Measurements from ENCODE around the gene BLCAP. TPM values are rescaled to one million over a fixed set of nuclear protein-coding genes. Genes with fewer than 3 reads are reported as not detected.
"Not testable (repeated sequence)": the region's sequence is repeated elsewhere in the genome, so short reads cannot be mapped to it uniquely, and the experiment has no call there.

The BLCAP gene
- total RNA-seq, 1 donor from 2014 or later = 98.6 TPM

GRCh38 chr20:37494796-37495195 lies 32.9 kb downstream of the BLCAP start:
- no peak for FAIRE-seq

GRCh38 chr20:37494301-37494700 lies 33.4 kb downstream of the BLCAP start:
- FAIRE-seq (no peak), DNase-seq (ENCODE audit: low spot score in 2 of 2) (no peak)

More at GRCh38 chr20:37494796-37495195, 32.9 kb downstream of the BLCAP start:
- no peak for DNase-seq (ENCODE audit: low spot score in 2 of 2)

- no peak for DNase-seq (ENCODE audit: low spot score in 2 of 2)
These were observed 34.7 kb downstream of the BLCAP start for GRCh38 chr20:37492945-37493344.

GRCh38 chr20:37492096-37492625 lies 35.5 kb downstream of the BLCAP start:
- DNase-seq (ENCODE audit: low spot score in 2 of 2) (no peak), FAIRE-seq (no peak)

More at GRCh38 chr20:37492945-37493344, 34.7 kb downstream of the BLCAP start:
- FAIRE-seq = no peak

DNA sequence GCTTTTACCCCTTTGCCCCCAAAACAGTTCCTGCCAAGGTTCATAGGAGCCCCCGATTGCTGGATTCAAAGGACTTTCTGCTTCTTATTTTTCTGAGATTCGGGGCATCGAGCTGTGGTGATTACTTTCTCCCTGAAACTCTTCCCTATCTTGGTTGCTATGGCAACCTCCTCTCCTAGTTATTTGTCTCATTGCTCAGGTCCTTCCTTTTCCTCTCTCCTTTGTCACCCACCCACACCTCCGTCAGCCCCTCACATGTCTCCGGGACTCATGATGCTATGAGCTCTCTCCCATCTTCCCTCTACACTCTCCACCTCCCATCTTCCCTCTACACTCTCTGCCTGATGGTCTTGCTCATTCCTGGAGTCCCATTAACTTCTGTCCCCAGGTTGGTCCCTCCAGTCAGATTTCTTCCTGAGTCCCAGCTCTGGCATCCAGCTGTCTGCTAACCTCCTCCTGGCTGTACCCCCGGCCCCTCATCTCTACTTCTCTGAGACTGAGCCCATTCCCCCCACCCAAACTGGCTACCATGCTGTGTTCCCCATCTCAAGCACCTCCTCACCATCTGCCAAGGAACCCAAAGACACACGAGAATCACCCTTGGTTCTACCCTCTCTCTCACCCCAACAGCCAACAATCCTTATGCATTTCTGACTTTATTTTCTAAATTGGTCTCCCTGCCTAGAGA lies 36.9 kb downstream of the BLCAP start:
- FAIRE-seq (no peak), DNase-seq (ENCODE audit: low spot score in 2 of 2) (no peak)

GRCh38 chr20:37486209-37486608 lies 41.5 kb downstream of the BLCAP start:
- FAIRE-seq; DNase-seq (ENCODE audit: low spot score in 2 of 2): not testable (repeated sequence)

DNA sequence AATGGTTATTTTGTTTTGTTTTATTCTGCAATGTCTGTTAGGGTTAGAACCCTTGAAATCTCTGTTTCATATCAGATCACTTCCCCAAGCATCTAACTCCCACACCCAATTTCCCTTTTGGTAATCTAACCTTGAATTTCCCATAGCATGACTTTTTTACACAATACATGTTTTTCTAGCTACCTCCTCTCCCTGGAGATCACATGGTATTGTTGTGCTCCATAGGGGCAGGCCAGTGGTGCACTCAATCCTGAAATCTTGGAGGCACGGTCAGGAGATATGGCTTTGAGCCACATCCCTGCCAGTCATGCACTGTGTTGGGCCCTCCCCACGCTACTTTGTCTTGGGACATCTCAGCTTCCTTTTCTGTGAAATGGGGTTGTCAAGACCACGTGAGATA lies 43.3 kb downstream of the BLCAP start:
- FAIRE-seq (no peak), DNase-seq (ENCODE audit: low spot score in 2 of 2) (no peak)

DNA sequence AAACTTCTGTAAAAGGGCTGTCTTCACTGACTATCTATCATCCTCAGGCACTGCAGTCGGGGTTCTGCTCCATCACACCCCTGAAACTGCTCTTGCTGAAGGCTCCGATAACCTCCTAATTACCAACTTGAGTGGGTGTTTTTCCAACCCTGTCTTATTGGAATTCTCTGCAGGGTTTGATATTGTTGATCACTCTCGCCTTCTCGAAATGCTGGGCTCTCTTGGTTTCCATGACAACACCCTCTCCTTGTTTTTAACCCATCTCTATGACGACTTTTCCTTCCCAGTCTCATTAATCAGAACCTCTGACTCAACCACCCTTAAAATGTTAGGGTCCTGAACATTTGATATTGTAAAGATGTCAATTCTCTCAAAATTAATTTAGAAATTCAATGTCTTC lies 46.1 kb downstream of the BLCAP start:
- FAIRE-seq (no peak), DNase-seq (ENCODE audit: low spot score in 2 of 2) (no peak)

DNA sequence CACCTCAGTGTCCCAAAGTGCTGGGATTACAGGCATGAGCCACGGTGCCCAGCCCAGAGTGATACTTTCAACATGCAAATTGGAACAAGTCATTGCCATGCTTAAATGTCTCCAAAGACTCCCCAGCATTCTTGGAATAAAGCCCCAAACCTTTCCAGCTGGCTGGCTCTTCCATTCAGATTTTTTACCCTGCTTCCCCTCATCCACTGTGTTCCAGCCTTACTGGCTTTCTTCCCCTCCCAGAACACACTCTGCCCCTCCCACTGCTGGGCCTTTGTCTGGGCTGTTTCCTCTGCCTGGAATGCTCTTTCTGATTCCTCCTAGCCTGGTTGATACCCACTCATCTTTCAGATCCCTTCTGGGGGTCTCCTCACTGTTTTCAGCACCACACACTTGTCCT lies 46.8 kb downstream of the BLCAP start:
- FAIRE-seq = no peak
- DNase-seq (ENCODE audit: low spot score in 2 of 2) = peak in 1 of 2 donors; percentile 18

DNA sequence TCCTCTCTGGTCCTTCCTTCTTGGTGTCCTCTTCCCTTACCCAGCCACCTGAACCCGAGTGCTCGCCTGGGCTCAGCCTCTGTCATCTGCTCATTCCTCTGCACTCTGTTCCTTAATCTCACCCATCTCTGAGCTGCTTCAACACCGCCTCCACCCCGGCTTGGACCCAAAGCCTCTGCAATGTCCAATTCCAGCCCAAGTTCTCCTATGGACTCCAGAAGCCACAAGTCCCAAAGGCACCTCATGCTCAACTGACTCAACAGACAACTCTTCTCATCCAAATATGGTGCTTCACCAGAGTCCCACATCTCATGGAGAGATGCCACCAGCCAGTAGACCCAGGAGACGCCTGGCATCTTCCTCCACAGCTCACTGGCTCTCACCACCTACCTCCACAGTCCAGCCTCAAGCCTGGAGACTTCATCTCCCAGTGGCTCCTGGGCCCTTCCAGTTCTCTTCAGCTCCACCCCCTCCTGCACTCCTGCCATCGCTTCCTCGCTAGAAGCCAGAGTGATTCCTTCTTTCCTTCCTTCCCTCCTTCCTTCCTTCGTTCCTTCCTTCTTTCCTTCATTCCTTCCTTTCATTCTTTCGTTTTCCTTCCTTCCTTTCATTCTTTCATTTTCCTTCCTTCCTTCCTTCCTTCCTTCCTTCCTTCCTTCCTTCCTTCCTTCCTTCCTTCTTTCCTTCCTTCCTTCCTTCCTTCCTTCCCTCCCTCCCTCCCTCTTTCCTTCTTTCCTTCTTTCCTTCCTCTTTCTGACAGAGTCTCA lies 47.6 kb downstream of the BLCAP start:
- FAIRE-seq = no peak
- no peak for DNase-seq (ENCODE audit: low spot score in 2 of 2)

DNA sequence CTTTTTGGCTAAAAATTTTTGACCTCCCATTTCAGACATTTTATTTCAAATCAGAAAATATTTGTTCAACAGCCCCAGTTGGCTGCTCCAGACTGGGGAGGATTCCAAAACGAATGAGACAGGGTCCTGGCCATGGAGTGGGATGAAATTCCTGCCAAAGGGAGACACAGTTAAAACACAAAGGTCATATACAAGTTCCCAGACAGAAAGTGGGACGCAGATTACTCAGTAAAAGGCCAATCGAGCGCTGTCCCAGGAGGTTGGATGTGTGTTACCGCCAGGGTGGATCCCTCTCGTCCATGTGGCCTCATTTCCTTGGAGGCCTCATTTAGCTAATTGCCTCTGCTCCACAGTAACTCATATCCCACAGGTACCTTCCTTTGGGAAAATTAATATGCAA lies 48.4 kb downstream of the BLCAP start:
- no peak for FAIRE-seq
- DNase-seq (ENCODE audit: low spot score in 2 of 2) = no peak

DNA sequence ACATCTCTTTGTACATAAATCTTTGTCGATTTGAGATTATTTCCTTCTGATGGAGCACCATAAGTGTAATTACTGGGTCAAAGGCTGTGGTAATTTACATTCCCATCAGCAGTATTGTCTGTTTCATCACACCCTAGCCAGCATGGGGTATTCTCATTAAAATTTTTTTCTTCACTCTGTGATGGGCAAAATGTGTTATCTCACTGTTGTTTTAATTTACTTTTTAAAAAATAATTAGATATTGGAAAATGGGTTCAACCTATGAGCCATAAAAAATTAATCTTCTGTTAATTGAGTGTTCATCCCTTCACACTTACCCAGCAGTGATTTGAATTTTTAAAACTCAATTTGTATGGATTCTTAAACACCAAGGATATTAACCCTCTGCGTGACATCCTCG lies 50.6 kb downstream of the BLCAP start:
- FAIRE-seq = no peak
- DNase-seq (ENCODE audit: low spot score in 2 of 2) = no peak

- no peak for FAIRE-seq
- peak in 1 of 2 donors; percentile 49 for DNase-seq (ENCODE audit: low spot score in 2 of 2)
These were observed 52.4 kb downstream of the BLCAP start for GRCh38 chr20:37475252-37475651.

GRCh38 chr20:37474386-37474785 lies 53.3 kb downstream of the BLCAP start:
- no peak for FAIRE-seq

GRCh38 chr20:37473249-37474000 lies 54.3 kb downstream of the BLCAP start:
- FAIRE-seq (no peak), DNase-seq (ENCODE audit: low spot score in 2 of 2) (no peak)

More at GRCh38 chr20:37474386-37474785, 53.3 kb downstream of the BLCAP start:
- no peak for DNase-seq (ENCODE audit: low spot score in 2 of 2)

DNA sequence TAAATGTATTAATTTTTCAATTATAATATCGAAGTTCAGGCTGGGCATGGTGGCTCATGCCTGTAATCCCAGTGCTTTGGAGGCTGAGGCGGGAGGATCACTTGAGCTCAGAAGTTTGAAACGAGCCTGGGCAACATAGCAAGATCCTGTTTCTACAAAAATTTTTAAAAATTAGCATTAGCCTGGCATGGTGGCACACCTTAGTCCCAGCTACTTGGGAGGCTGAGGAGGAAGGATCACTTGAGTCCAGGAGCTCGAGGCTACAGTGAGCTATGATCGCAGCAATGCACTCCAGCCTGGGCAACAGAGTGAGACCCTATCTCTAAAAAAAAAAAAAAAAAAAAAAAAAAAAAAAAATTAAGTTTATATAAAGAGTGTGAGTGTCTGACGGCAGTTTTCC lies 55.2 kb downstream of the BLCAP start:
- not testable (repeated sequence) for FAIRE-seq; DNase-seq (ENCODE audit: low spot score in 2 of 2)

GRCh38 chr20:37471741-37472235 lies 55.9 kb downstream of the BLCAP start:
- DNase-seq (ENCODE audit: low spot score in 2 of 2) = no peak
- FAIRE-seq = no peak

- not testable (repeated sequence) for FAIRE-seq; DNase-seq (ENCODE audit: low spot score in 2 of 2)
These were observed 57.5 kb downstream of the BLCAP start for GRCh38 chr20:37470190-37470589.

- FAIRE-seq (no peak), DNase-seq (ENCODE audit: low spot score in 2 of 2) (no peak)
These were observed 58.1 kb downstream of the BLCAP start for GRCh38 chr20:37469531-37469930.

DNA sequence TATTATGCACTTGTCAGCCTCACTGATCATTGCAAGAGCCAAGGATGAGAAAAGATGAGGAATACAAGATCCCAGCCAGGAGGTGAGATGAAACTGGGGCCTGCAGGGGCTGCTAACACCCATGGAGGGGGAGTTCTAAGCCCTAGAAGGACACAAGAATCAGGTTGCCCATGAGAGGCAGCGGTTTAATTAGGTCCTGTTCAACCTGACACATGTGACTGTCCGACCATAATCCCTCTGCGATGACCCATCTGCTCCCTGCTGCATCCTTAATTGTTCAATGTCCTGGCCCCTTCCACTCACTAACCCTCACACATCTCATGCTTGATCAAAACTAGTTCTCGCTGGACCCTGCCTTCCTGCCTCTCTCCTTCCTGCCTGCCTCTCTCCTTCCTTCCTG lies 58.8 kb downstream of the BLCAP start:
- FAIRE-seq = no peak
- no peak for DNase-seq (ENCODE audit: low spot score in 2 of 2)
